ENCODE measurements around the gene KLHL17.

Gene KLHL17

GRCh38 chr1:914891-915280 lies 45.5 kb upstream of the KLHL17 start:
- H3K27ac ChIP-seq (ENCODE audit: low read depth, low read length, poor library complexity, severe bottlenecking), result no peak overlapping the region
- H3K4me3 ChIP-seq (ENCODE audit: low read depth, low read length, poor library complexity, severe bottlenecking), result no peak overlapping the region
- TF ChIP-seq EZH2 (IDR thresholded peaks at IDR 0.05; ENCODE audit: borderline replicate concordance, low read length) (no peak), CTCF (IDR thresholded peaks at IDR 0.05; ENCODE audit: low read length) (no peak)
- no peaks in the 10 kb centered on the region for H3K9me3 ChIP-seq (ENCODE audit: low read length)
- no peaks in the 10 kb centered on the region for H3K36me3 ChIP-seq (ENCODE audit: insufficient read depth, low read length)
- no peak overlapping the region for H3K9ac ChIP-seq (ENCODE audit: low read length)
- H3K9me2 ChIP-seq (ENCODE audit: low read depth, low read length), result no peaks in the 10 kb centered on the region
- no peaks in the 10 kb centered on the region for H3K79me2 ChIP-seq (ENCODE audit: insufficient read depth, low read length)
- H3K27me3 ChIP-seq (ENCODE audit: insufficient read depth, low read length), result peaks cover 21% of the 10 kb centered on the region
- no peaks in the 10 kb centered on the region for H4K20me1 ChIP-seq (ENCODE audit: insufficient read depth, low read length)
- no peaks in the 10 kb centered on the region for H3F3A ChIP-seq (ENCODE audit: insufficient read depth, low read length)
- H3K4me1 ChIP-seq (ENCODE audit: insufficient read depth, low read length, severe bottlenecking), result no peaks in the 10 kb centered on the region
- no peak overlapping the region for H3K4me2 ChIP-seq (ENCODE audit: low read length)
- H2AFZ ChIP-seq (ENCODE audit: low read length), result no peak overlapping the region

DNA sequence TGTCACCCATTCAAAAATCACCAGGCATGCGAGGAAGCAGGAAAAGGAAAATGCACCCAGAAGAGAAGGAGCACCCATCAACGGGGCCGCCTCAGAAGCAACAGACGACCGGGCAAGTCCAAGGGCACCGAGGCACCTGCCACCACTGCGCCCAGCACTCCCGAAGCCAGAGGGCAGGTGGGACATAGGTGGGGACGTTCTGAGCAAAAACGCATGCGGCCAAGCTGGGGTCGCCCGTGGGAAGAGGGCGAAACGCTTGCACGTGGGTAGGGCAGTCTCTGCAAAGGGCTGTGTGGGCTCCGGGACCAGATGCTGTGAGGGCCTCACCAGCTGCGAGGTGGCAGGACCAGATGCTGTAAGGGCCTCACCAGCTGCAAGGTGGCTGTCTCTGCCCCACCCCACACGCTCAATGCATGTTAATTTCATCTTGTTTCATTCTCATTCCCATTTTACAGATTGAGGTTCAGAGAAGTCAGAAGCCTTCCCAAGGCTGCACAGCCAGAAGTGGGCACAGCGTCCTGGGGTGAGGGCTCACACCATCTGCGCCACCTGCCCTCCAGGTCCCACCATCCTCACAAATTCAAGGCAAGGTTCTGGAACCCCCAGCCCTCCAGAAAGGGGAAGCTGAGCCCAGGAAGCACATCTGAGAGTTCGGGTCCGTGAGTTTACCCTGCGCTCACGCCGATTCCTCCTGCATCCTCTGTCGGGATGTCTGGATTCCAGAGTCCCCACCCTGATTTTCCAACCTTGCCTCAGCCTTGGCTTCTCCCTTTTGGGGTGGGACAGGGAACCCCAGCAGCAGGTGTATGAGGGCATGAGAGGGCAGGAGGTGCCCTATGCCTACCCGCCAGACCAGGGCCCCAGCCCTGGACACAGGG lies 44.9 kb upstream of the KLHL17 start:
- no peak overlapping the region for H2AFZ ChIP-seq (ENCODE audit: low read length)
- no peaks in the 10 kb centered on the region for H3F3A ChIP-seq (ENCODE audit: insufficient read depth, low read length)
- no peak overlapping the region for H3K27ac ChIP-seq (ENCODE audit: low read depth, low read length, poor library complexity, severe bottlenecking)
- no peaks in the 10 kb centered on the region for H3K9me3 ChIP-seq (ENCODE audit: low read length)
- H3K36me3 ChIP-seq (ENCODE audit: insufficient read depth, low read length), result no peaks in the 10 kb centered on the region
- H3K79me2 ChIP-seq (ENCODE audit: insufficient read depth, low read length), result no peaks in the 10 kb centered on the region
- no peak overlapping the region for H3K4me2 ChIP-seq (ENCODE audit: low read length)
- no peaks in the 10 kb centered on the region for H3K9me2 ChIP-seq (ENCODE audit: low read depth, low read length)
- H3K4me1 ChIP-seq (ENCODE audit: insufficient read depth, low read length, severe bottlenecking), result no peaks in the 10 kb centered on the region
- no peaks in the 10 kb centered on the region for H4K20me1 ChIP-seq (ENCODE audit: insufficient read depth, low read length)
- H3K27me3 ChIP-seq (ENCODE audit: insufficient read depth, low read length), result peaks cover 21% of the 10 kb centered on the region
- TF ChIP-seq CTCF (IDR thresholded peaks at IDR 0.05; ENCODE audit: low read length) (no peak), EZH2 (IDR thresholded peaks at IDR 0.05; ENCODE audit: borderline replicate concordance, low read length) (no peak)
- no peak overlapping the region for H3K9ac ChIP-seq (ENCODE audit: low read length)
- no peak overlapping the region for H3K4me3 ChIP-seq (ENCODE audit: low read depth, low read length, poor library complexity, severe bottlenecking)

DNA sequence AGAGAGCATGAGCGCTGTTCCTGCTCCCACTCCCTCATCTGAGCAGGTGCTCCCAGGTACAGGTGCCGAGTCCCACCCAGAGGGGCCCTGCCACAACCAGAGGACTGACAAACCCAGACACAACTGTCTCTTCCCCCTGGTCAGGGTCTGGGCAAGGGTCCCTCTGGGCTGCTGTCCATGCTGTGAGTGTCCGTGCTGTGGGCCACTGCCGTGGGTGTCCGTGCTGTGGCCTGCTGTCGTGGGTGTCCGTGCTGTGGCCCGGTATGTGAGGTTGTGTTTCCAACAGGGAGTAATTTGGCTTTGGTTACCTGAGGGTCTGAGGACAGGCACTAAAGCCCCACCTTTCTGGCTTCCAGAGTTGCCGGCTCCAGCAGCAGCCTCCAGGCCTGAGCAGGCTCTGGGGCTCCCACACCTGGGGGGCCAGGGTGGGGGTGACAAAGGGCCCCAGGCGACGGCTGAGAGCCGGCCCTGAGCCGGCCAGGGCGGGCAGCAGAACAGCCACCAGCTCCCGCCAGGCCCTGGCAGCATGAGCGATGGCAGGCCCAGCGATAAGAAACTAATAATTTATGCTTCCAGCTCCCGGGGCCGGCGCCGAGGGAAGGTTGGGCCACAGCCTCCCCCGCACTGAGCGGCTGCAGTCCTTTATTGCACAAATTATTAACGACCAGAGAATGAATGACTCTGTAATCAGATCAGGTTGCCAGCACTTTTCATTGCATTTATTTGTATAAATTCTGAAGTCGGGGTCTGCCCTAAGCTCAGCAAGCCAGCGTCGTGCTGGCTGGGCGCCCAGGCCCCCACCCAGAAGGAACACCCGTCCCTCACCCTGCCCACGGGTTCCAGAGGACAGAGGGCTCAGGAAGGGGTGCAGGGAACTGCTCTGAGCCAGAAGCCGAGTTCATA lies 44.0 kb upstream of the KLHL17 start:
- Histone ChIP-seq H3K4me2 (ENCODE audit: low read length) (no peak overlapping the region), H3K4me3 (ENCODE audit: low read depth, low read length, poor library complexity, severe bottlenecking) (no peak overlapping the region), H3K4me1 (ENCODE audit: insufficient read depth, low read length, severe bottlenecking) (no peaks in the 10 kb centered on the region)

More for the DNA sequence above, 44.0 kb upstream of the KLHL17 start:
- H3K27ac ChIP-seq (ENCODE audit: low read depth, low read length, poor library complexity, severe bottlenecking), result no peak overlapping the region
- H3K9me3 ChIP-seq (ENCODE audit: low read length), result no peaks in the 10 kb centered on the region
- H3K9me2 ChIP-seq (ENCODE audit: low read depth, low read length), result no peaks in the 10 kb centered on the region
- no peaks in the 10 kb centered on the region for H4K20me1 ChIP-seq (ENCODE audit: insufficient read depth, low read length)
- H3F3A ChIP-seq (ENCODE audit: insufficient read depth, low read length), result no peaks in the 10 kb centered on the region
- H3K36me3 ChIP-seq (ENCODE audit: insufficient read depth, low read length), result no peaks in the 10 kb centered on the region
- H2AFZ ChIP-seq (ENCODE audit: low read length), result no peak overlapping the region
- TF ChIP-seq CTCF (IDR thresholded peaks at IDR 0.05; ENCODE audit: low read length), result no peak
- TF ChIP-seq EZH2 (IDR thresholded peaks at IDR 0.05; ENCODE audit: borderline replicate concordance, low read length), result no peak
- no peak overlapping the region for H3K9ac ChIP-seq (ENCODE audit: low read length)
- H3K79me2 ChIP-seq (ENCODE audit: insufficient read depth, low read length), result no peaks in the 10 kb centered on the region
- H3K27me3 ChIP-seq (ENCODE audit: insufficient read depth, low read length), result peaks cover 23% of the 10 kb centered on the region
